Posterior vena cava (tissue), 2 donors: Measurements from ENCODE around the gene OR51B5. TPM values are rescaled to one million over a fixed set of nuclear protein-coding genes. Genes with fewer than 3 reads are reported as not detected.

ENCODE experiments used
- total RNA-seq, 2 donors: library from RNA; stranded (reverse); fragmentation: NEBNext Ultra II Directional; extraction: Animal tissue kit (Norgen Biotek cat#: 25700); gene quantifications; one replicate each; pipeline ENCODE4 v1.2.1, GENCODE V29; 2021
- donor health status: DM: yes; HTN: yes; CAD: no.
- donor health status: DM: yes; HTN: yes; CAD: no.

The OR51B5 gene
- total RNA-seq, 2 donors from 2014 or later, result 0.29 to 0.51 TPM

Other genes starting within 250 kb of the OR51B5 start
- not detected for gene OR52A5, start 205.2 kb downstream of the OR51B5 start, total RNA-seq
- gene OR52A1, start 188.8 kb downstream of the OR51B5 start, total RNA-seq, result not detected
- not detected for gene OR51V1, start 142.8 kb downstream of the OR51B5 start, total RNA-seq
- 1,000 to 10,000 TPM; 1,053 to 3,910 TPM for gene HBB, start 116.5 kb downstream of the OR51B5 start, total RNA-seq
- 1 to 10 TPM; 1.4 to 4.8 TPM for gene HBD, start 109.0 kb downstream of the OR51B5 start, total RNA-seq
- gene HBG1, start 93.7 kb downstream of the OR51B5 start, total RNA-seq, result not detected
- under 1 TPM in 1 of 2 donors, not detected in 1; 0.71 TPM for gene HBG2, start 88.7 kb downstream of the OR51B5 start, total RNA-seq
- gene HBE1, start 73.6 kb downstream of the OR51B5 start, total RNA-seq, result not detected
- gene OR51B4, start 41.6 kb downstream of the OR51B5 start, total RNA-seq, result under 1 TPM in 1 of 2 donors, not detected in 1; 0.46 TPM
- not detected for gene OR51B2, start 19.2 kb downstream of the OR51B5 start, total RNA-seq
- not detected for gene OR51B6, start 8.0 kb upstream of the OR51B5 start, total RNA-seq
- gene OR51M1, start 40.3 kb upstream of the OR51B5 start, total RNA-seq, result not detected
- gene OR51Q1, start 78.6 kb upstream of the OR51B5 start, total RNA-seq, result not detected
- gene OR51I1, start 98.0 kb upstream of the OR51B5 start, total RNA-seq, result not detected
- gene OR51I2, start 105.8 kb upstream of the OR51B5 start, total RNA-seq, result not detected
- not detected for gene OR52D1, start 145.2 kb upstream of the OR51B5 start, total RNA-seq
- gene UBQLN3, start 166.4 kb upstream of the OR51B5 start, total RNA-seq, result under 1 TPM in 1 of 2 donors, not detected in 1; 0.38 TPM
- gene UBQLNL, start 173.2 kb upstream of the OR51B5 start, total RNA-seq, result under 1 TPM; 0.32 to 0.38 TPM
- gene OR52H1, start 205.0 kb upstream of the OR51B5 start, total RNA-seq, result under 1 TPM; 0.24 to 0.51 TPM
- not detected for gene OR52B6, start 237.4 kb upstream of the OR51B5 start, total RNA-seq